SKM-1 (cell line): ENCODE data around the gene SMYD3.
"Not testable (repeated sequence)": the region's sequence is repeated elsewhere in the genome, so short reads cannot be mapped to it uniquely, and the experiment has no call there.

Source experiments
- DNase-seq: peaks from one replicate; lab custom pipeline; 2025; ENCODE audit not compliant: unreplicated experiment; lab: John Stamatoyannopoulos, UW

Gene SMYD3

DNA sequence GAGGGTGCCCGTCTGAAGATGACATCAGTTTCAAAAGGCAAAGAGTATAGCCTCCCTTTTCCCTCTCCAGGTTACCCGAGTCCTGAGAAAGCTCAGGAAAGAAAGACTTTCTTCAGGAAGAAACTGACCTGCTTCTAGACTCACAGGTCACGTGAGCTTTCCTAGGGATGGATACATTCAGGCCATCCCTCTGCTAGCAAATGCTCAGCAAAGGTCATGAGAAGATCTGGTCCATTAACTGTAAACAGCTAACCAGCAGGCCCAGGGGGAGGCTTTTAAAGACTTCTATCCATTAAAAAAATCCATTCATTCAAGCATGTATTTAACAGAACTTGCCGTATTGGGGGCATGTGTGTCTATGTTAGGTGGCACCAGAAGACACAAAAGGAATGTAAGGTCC is 746.8 kb downstream of the SMYD3 start:
- no peak for DNase-seq

DNA sequence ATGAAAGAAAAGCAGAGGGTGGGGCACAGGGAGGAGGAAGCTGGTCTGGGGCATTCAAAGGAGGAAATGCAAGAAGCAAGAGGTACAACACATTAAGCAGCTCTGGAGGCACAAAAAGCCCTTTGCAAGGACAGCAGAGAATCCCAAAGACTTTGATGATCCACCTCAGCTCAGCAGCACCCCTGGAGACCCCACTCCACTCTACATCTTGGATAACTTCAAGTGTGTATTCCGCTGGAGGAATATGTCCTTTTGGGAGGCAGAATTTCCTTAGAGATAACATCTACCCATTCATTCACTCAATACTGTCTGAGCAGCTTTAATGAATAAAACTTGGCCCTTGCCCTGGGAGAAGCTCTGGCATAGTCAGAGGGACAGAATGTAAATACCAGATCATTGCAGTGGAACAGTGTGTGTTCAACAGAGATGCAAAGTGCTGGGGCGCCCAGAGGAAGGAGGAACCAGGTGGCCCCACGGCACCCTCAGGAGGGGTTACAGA is 752.6 kb downstream of the SMYD3 start:
- DNase-seq: no peak

DNA sequence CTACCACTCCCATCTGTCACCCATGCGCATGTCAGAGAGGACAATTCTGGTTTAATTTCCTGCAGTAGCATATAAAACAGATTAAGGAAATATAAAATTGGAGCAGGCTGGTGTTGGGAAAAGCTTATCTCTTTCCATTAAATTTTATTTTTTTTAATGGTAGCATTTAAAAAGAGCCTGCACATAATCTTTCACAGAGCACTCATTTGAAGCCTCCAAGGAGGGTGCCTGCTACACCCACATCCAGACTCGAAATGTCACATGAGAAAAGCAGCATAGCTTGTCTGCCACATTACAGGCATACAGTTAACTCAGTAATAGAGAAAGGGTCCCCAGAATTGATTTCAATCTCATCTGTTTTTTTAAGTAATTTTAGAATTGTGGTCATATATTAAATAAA is 753.3 kb downstream of the SMYD3 start:
- no peak for DNase-seq

DNA sequence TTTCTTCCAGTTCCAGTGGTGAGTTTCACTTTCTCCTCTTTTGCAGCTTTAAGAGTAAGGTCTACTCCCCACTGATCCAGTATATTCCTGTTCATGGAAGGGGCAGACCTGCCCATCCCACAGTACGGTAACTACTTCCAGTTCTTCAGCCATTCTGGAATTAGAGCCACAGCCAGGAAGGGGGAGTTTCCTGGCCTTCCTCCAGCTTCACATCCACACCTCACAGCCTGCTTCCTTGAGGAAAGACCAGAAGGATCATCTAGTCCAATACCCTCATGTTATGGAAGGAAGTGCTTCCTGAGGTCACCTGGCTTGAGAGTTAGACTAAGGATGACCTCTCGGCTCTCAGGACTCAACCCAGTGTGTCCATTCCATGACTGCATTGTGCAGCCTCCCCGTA is 754.5 kb downstream of the SMYD3 start:
- no peak for DNase-seq

DNA sequence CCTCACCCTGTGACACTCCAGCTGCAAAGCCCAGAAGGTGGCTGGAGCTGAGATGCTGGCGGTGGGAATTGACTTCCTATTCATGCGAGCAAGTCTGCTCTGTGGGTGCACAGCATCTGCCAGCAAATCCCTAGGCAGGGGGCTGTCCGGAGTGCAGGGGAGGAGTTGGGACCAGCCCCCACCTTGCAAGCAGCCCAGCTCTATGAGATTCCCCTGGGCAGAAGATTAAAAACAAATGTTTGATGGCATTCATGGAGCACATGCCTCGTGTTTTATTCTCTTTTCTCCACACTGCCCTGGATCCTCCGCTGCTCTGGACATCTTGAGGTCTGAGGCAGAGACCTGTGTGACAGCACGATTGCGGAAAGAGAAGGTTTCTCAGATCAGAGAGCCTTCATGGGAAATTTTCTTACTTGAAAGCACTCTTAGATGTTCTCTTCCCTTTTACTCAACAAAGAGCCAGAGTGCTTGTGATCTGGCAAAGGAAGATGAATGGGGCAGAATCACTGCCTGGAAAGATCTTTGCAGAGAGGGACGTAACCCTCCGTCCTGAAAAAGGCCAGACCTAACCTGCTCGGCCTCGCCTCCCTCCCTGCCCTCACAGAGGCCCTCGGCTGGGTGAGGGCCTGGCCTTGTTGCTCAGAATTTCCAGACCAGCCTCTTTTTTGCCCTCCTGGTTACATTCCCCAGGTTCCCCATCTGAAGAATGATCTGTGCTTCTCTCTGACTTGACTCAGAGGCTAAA is 755.2 kb downstream of the SMYD3 start:
- DNase-seq: no peak

DNA sequence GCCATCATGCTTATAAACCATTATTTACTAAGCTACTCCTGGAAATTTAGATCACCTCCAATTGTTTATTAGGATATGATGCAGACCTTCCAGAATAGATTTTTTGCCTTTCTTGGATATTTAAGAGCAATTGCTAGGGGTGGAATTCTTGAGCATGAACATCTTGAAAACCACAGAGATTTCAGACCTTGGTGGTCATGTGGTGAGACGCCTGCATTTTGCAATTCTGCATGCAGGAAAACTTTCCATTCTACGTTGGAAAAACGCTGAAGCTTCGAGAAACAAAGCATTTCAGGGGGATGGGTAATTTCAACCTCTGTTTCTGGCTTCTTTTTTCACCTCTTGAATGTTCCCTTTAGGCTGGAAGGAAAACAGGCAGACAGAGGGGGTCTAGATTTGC is 756.0 kb downstream of the SMYD3 start:
- no peak for DNase-seq

DNA sequence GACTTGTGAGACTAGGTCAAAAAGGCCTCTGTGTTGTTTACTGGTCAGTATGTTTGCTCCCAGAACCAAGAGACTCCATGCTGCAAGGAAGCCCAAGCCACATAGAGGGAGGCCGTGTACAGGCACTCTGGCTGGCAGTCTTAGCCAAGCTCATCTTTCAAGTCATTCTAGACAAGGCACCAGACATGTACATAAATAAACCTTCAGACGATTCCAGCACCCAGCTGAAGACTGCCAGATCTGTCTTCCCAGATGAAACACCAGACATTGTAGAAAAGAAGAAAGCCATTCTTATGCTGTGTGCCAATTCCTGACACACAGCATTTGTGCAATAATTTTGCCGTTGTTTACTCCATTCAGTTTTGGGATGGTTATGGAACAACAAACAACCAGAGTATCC is 756.8 kb downstream of the SMYD3 start:
- DNase-seq: no peak

DNA sequence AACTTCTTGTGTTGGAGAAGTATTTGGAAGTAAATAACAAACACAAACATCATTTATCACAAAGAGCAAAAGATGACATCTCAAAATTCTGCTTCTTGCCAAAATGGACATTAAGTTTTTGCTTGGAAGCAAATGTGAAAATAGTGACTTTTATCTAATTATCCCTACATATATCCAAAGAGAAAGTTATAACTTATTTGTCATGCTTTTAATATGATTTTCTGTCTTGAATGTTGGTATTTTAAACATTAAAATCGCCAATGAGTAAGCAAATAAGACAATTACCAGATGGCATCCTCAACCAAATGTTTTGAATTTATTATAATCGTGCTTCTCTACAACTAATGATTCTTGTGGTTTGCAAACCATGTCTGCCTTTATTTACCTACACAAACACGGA is 758.0 kb downstream of the SMYD3 start:
- DNase-seq: no peak

DNA sequence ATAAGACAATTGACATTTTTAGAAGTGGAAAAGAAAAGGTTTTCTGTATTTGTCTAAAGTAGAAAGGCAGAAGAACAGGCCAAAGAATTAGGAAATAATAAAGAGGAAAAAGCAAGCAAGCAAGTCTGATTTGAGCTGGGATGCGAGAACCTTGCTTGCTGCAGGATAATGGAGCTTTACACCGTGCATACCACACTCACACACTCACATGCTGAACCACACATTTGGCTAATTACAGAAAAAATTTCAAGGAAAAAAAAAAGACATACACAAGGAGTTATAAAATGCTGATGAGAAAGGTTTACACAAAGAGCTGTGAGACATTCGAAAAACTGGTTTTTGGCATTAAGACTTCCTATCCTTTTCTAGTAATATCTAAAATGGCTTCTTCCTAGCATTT is 758.4 kb downstream of the SMYD3 start:
- no peak for DNase-seq

DNA sequence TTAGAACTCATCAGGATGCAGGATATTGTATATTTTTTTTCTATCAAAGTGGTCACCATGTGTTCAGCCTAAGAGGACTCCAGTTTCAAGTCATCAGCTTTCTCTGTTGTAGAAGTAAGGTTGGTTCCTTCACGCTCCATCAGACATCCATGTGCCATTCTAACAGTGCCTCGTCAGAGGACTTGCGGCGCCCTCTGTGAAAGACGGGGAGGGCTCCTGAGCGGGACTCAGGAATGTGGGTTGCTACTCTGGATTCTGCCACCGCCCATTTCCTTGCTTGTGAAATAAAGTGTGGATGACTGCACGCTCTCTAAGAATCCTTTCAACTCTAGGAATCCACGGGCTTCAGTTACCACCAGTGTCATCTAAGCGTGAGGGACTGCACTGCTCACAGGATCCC is 758.8 kb downstream of the SMYD3 start:
- no peak for DNase-seq

DNA sequence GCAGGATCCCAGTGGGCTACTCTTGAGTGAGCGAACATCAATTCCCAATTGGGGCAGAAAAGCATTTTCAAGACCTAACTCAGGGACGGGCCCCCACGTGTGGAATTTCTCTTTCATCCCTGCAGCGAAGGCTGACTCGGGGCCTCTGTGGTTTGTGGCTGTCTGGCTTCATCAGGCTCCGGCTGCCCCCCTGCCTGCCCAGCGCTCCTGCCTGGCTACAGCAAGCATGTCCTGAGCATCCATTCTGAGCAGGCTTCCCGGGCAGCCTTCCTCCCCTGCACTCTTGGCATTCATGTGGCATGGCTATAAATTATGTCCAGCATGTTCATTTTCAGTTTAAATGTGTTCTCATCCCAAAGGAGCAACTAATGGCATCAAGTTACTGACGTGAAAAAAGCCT is 764.2 kb downstream of the SMYD3 start:
- no peak for DNase-seq

DNA sequence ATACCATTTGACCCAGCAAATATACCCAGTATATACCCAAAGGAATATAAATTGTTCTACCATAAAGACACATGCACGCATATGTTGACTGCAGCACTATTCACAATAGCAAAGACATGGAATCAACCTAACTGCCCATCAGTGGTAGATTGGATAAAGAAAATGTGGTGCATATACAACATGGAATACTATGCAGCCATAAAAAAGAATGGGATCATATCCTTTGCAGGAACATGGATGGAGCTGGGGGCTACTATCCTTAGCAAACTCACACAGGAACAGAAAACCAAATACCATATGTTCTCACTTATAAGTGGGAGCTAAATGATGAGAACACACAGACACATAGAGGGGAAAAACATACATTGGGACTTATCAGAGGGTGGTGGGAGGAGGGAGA is 766.7 kb downstream of the SMYD3 start:
- not testable (repeated sequence) for DNase-seq

DNA sequence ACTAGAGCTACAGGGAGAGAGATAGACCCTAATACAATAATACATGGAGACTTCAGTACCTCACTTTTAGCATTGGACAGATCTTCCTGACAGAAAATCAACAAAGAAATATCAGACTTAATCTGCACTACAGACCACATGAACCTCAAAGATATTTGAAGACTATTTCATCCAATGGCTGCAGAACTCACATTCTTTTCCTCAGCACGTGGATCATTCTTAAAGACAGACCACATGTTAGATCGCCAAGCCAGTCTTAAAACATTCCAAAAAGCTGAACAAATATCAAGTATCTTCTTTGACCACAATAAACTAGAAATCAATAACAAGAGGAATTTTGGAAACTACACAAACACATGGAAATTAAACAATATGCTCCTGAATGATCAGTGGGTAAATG is 776.3 kb downstream of the SMYD3 start:
- DNase-seq: no peak

DNA sequence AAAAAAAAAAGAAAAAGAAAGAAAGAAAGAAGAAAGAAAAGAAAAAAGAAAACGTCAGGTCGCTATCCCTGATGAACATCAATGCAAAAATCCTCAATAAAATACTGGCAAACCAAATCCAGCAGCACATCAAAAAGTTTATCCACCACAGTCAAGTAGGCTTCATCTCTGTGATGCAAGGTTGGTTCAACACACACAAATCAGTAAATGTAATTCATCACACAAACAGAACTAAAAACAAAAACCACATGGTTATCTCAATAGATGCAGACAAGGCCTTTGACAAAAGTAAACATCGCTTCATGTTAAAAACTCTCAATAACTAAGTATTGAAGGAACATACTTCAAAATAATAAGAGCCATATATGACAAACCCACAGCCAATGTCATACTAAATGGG is 779.0 kb downstream of the SMYD3 start:
- DNase-seq: not testable (repeated sequence)

DNA sequence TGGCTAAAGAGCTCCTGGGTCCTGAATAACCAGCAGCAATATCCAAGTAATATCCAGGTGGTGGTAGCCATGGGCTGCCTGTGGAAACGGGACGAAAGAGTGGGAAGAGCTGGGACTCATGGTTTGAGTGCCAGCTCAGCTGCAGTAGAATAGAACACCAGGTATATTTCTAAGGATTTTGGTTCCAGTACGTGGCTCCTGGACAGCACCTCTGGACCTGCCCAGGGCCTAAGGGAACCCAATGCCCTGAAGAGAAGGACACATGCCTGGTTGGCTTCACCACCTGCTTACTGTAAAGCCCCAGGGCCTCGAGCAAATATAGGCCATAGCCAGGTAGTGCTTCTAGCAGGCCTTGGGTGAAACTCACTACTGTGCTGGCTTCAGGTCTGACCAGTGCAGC is 785.6 kb downstream of the SMYD3 start:
- DNase-seq: no peak

DNA sequence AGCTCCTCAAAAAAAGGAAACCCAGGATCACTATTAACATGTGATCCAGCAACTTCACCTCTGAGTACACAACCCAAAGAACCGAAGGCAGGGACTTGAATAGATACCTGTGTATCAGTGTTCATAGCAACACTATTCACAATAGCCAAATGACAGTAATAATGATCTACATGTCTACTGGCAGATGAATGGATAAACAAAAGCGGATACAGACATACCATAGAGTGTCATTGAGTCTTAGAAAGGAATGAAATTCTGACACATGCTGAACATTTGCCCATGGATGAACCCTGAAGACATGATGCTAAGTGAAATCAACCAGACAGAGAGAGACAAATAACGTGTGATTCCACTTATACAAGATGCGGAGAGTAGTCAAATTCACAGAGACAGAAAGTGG is 788.1 kb downstream of the SMYD3 start:
- DNase-seq: no peak

DNA sequence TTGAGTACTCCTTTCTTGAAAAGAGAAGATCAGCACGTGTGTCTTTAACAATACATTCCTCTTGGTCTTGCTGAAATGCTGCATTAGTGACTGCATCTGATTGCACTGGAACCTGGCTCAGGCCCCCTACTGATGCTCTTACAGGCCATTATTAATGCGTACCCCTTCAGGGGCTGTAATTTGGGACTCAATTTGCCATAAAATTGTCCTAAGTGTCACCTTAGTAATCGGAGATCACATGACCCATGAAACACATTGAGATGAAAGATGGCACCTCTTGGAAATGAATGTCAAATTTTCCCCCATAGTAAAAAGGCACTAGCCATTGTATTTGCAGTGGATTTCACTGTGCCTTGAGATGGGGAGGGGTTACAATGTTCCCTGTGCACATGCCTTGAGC is 789.0 kb downstream of the SMYD3 start:
- DNase-seq: no peak

DNA sequence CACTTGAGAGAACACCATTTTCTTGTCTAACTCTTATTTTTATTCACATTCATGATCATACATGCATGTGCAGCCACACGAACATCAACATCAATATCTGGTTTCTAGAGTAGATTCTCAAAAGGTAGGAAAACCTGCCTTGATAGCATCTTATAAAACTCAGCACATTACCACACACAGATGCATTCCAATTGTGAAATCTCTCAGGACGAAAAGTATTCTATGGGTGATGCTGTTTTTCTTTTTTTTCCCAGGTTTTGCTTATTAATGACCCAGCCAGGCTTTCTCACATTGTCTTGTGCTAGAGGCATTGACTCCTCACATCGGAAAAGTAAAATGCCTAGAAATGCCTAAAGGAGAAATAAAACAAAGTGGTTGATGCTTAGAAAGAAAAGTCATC is 789.5 kb downstream of the SMYD3 start:
- DNase-seq: no peak

DNA sequence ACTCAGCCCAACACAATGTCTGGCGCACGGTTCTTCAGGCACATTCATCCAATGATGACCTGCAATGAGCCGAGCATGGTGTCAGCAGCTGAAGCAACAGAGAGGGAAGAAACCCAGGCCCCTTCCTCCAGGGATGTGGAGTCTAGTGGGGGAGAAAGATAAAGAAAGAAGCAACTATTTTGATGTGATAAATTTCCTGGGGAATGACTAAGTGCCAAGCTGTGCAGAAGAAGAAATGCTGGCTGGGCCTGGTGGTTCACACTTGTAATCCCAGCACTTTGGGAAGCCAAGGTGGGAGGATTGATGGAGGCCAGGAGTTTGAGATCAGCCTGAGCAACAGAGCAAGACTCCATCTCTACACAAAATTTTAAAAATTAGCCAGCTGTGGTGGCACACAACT is 790.5 kb downstream of the SMYD3 start:
- no peak for DNase-seq

DNA sequence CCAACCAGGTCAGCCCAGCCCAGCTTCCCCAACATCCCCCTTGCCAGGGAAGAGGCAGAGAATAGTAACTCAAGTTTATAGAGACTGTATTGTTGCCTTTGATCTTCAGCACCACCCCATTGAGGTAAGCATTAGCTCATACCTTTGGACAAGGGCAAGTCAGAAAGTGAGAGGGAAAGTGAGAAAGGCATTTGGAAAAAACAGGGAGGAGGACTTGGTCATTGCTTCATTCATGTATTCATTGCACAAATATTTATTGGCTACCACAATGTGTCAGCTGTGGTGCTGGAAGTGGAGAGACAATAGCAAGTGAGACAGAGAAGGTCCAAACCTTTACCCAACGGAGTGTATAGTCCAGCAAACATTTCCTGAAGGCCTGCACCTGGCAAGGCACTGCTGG is 791.1 kb downstream of the SMYD3 start:
- DNase-seq: no peak

DNA sequence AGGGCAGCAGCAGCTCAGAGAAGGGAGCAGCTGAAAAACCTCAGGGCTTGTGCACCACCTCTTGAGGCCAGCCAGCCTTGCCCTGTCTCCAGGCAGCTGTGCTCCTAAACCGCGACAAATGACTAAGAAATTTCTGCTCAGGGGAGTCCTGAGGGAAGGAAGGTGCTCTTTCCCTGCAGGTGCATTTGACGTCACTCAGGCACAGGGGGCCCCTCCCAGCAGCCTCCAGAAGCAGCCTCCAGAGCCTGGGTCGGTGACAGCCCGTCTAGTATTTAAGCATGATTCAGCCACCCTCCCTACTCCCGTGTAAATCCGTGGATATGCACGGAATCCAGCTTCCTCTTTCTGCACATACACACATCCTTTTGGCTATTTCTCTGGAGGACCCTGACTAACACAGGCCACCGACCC is 791.8 kb downstream of the SMYD3 start:
- DNase-seq: no peak

DNA sequence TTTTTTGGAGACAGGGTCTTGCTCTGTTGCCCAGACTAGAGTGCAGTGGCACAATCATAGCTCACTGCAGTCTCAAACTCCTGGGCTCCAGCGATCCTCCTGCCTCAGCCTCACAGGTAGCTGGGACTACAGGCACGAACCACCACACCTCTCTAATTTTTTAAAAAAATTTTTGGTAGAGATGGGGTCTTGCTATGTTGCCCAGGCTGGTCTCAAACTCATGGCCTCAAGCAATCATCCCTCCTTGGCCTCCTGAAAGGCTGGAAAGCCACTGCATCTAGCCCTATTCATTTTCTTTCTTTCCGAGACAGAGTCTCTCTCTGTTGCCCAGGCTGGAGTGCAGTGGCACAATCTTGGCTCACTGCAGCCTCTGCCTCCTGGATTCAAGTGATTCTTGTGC is 793.1 kb downstream of the SMYD3 start:
- not testable (repeated sequence) for DNase-seq
